ENCODE data around the gene ACP3.

The ACP3 gene

DNA sequence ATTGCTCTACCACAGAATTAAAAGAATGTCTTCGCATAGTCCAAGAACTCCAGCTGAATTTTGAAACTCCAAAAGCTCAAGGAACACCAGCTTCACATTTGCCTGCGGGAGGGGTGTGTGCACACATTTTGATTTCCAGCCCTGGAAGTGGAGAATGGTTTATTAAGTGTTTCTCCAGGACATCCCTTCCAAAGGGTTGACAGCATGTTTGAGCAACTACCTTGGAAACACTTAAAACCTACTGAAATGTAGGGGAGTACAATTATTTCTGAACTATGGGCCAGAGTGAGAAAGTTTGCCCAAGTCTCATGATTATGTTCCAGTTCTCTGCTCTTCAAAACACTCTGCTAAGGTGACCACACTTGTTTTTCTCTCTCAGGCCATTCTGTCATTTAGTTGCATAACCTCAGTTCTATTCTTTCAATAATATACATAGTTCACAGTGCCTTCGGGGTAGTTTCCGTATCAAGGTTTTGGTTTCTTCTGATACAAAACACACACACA is 7.9 kb downstream of the ACP3 start:
- no peaks in the 10 kb centered on the region; the same call in 1 of the 2 replicates for H3K27me3 ChIP-seq (replicated peaks; ENCODE audit: control insufficient read depth, insufficient read depth, low read length)
- TF ChIP-seq CTCF (IDR thresholded peaks at IDR 0.05; ENCODE audit: insufficient read depth, low read length, poor library complexity, severe bottlenecking): no peak
- DNase-seq (ENCODE audit: extremely low read depth, insufficient read length): no peak
- no peak overlapping the region for H3K4me3 ChIP-seq (replicated peaks; ENCODE audit: low read depth, low read length)
- no peaks in the 10 kb centered on the region for H3K36me3 ChIP-seq (ENCODE audit: control insufficient read depth, insufficient read depth, low read length)

- TF ChIP-seq CTCF (IDR thresholded peaks at IDR 0.05; ENCODE audit: insufficient read depth, low read length, poor library complexity, severe bottlenecking): no peak
- Histone ChIP-seq H3K27me3 (replicated peaks; ENCODE audit: control insufficient read depth, insufficient read depth, low read length) (no peaks in the 10 kb centered on the region; the same call in 1 of the 2 replicates), H3K36me3 (ENCODE audit: control insufficient read depth, insufficient read depth, low read length) (no peaks in the 10 kb centered on the region), H3K4me3 (replicated peaks; ENCODE audit: low read depth, low read length) (no peak overlapping the region)
- no peak for DNase-seq (ENCODE audit: extremely low read depth, insufficient read length)
These were observed 8.4 kb downstream of the ACP3 start for GRCh38 chr3:132325634-132326033.

- Histone ChIP-seq H3K4me3 (replicated peaks; ENCODE audit: low read depth, low read length) (no peak overlapping the region), H3K36me3 (ENCODE audit: control insufficient read depth, insufficient read depth, low read length) (no peaks in the 10 kb centered on the region), H3K27me3 (replicated peaks; ENCODE audit: control insufficient read depth, insufficient read depth, low read length) (no peaks in the 10 kb centered on the region; the same call in 1 of the 2 replicates)
- TF ChIP-seq CTCF (IDR thresholded peaks at IDR 0.05; ENCODE audit: insufficient read depth, low read length, poor library complexity, severe bottlenecking): no peak
- no peak for DNase-seq (ENCODE audit: extremely low read depth, insufficient read length)
These were observed 9.0 kb downstream of the ACP3 start for GRCh38 chr3:132326251-132326650.

DNA sequence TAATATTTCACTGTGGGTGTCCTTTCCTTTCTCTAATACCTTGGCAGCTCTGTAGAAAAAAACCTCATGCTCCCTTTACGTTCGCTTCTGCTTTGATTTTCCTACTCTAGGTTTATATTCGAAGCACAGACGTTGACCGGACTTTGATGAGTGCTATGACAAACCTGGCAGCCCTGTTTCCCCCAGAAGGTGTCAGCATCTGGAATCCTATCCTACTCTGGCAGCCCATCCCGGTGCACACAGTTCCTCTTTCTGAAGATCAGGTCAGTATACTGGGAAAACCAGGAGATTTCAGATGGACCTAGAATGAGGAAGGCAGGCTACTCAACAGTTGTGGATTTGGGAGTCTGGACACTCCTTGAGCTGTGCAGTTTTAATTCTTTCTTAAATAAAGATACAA is 14.9 kb downstream of the ACP3 start:
- Histone ChIP-seq H3K36me3 (ENCODE audit: control insufficient read depth, insufficient read depth, low read length) (no peaks in the 10 kb centered on the region), H3K27me3 (replicated peaks; ENCODE audit: control insufficient read depth, insufficient read depth, low read length) (no peaks in the 10 kb centered on the region; the same call in 1 of the 2 replicates), H3K4me3 (replicated peaks; ENCODE audit: low read depth, low read length) (no peak overlapping the region)
- no peak for TF ChIP-seq CTCF (IDR thresholded peaks at IDR 0.05; ENCODE audit: insufficient read depth, low read length, poor library complexity, severe bottlenecking)
- DNase-seq (ENCODE audit: extremely low read depth, insufficient read length): no peak

DNA sequence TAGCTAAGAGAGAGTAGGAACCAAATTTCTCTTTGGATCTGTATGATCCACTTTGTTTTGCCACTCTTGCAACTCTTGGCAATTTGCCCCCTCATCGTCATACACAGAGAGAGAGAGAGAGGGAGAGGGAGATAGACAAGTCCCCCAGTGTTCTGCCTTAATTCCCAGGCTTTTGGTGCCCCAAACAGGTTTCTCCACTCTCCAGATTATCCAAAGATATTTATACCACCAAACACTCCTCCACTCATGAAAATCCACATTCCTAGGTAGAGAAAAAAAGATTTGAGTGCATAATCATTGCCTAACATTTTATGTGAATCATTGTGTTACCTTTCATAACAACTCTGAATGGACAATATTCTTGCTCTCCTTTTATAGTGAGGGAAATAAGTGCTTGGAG is 15.3 kb downstream of the ACP3 start:
- TF ChIP-seq CTCF (IDR thresholded peaks at IDR 0.05; ENCODE audit: insufficient read depth, low read length, poor library complexity, severe bottlenecking): no peak
- Histone ChIP-seq H3K27me3 (replicated peaks; ENCODE audit: control insufficient read depth, insufficient read depth, low read length) (no peaks in the 10 kb centered on the region; the same call in 1 of the 2 replicates), H3K4me3 (replicated peaks; ENCODE audit: low read depth, low read length) (no peak overlapping the region), H3K36me3 (ENCODE audit: control insufficient read depth, insufficient read depth, low read length) (no peaks in the 10 kb centered on the region)
- no peak for DNase-seq (ENCODE audit: extremely low read depth, insufficient read length)

GRCh38 chr3:132341746-132342145 is 24.5 kb downstream of the ACP3 start:
- Histone ChIP-seq H3K27me3 (replicated peaks; ENCODE audit: control insufficient read depth, insufficient read depth, low read length) (no peaks in the 10 kb centered on the region), H3K4me3 (replicated peaks; ENCODE audit: low read depth, low read length) (no peak overlapping the region), H3K36me3 (ENCODE audit: control insufficient read depth, insufficient read depth, low read length) (no peaks in the 10 kb centered on the region)
- no peak for TF ChIP-seq CTCF (IDR thresholded peaks at IDR 0.05; ENCODE audit: insufficient read depth, low read length, poor library complexity, severe bottlenecking)
- DNase-seq (ENCODE audit: extremely low read depth, insufficient read length): no peak
